DOHH2 (cell line): ENCODE measurements around the gene IFT43.

ENCODE experiments used
- H3F3A ChIP-seq: fragments of 200-600 bp; sonication (generic), shearing (Covaris generic); 2 replicates; pipeline ENCODE4 v1.6.0; 2016; ENCODE audit warnings: antibody characterized with exemption, mild to moderate bottlenecking; ENCODE audit not compliant: control insufficient read depth, insufficient read depth
- H3K27ac ChIP-seq: fragments of 200-600 bp; sonication (generic); 2 replicates; pipeline ENCODE4 v1.5.1; 2014; ENCODE audit warnings: low read depth, mild to moderate bottlenecking, low read length, moderate library complexity
- H3K27me3 ChIP-seq: fragments of 200-600 bp; sonication (generic); 2 replicates; pipeline ENCODE4 v1.6.1; 2014; ENCODE audit warnings: mild to moderate bottlenecking, low read length, mixed read lengths; ENCODE audit not compliant: control insufficient read depth
- H3K36me3 ChIP-seq: fragments of 200-600 bp; sonication (generic); 2 replicates; pipeline ENCODE4 v1.6.1; 2014; ENCODE audit warnings: mild to moderate bottlenecking, low read length, moderate library complexity, mixed read lengths; ENCODE audit not compliant: control insufficient read depth
- H3K4me1 ChIP-seq: fragments of 200-600 bp; sonication (generic); 2 replicates; pipeline ENCODE4 v1.6.1; 2014; ENCODE audit warnings: mild to moderate bottlenecking, low read length, mixed read lengths; ENCODE audit not compliant: control insufficient read depth
- H3K4me2 ChIP-seq: fragments of 200-600 bp; sonication (generic); 2 replicates; pipeline ENCODE4 v1.6.0; 2014; ENCODE audit warnings: mild to moderate bottlenecking, low read length, moderate library complexity
- H3K4me3 ChIP-seq: fragments of 200-600 bp; sonication (generic); 2 replicates; pipeline ENCODE4 v1.5.1; 2014; ENCODE audit warnings: mild to moderate bottlenecking, low read length, mixed read lengths
- H3K79me2 ChIP-seq: fragments of 200-600 bp; sonication (generic); 2 replicates; pipeline ENCODE4 v1.6.1; 2014; ENCODE audit warnings: mild to moderate bottlenecking, low read length, mixed read lengths; ENCODE audit not compliant: control insufficient read depth
- H3K9me2 ChIP-seq: fragments of 200-600 bp; sonication (generic); replicated peaks from 2 replicates; pipeline ENCODE4 v1.6.1; 2014; ENCODE audit warnings: mild to moderate bottlenecking, low read length, mixed read lengths; ENCODE audit not compliant: control insufficient read depth
- H3K9me3 ChIP-seq: fragments of 200-600 bp; sonication (generic); 2 replicates; pipeline ENCODE4 v1.6.1; 2014; ENCODE audit warnings: antibody characterized with exemption, low read length, mixed read lengths; ENCODE audit not compliant: control insufficient read depth, insufficient read depth
- H4K20me1 ChIP-seq: fragments of 200-600 bp; sonication (generic); 2 replicates; pipeline ENCODE4 v1.6.0; 2014; ENCODE audit warnings: low read depth, mild to moderate bottlenecking, antibody characterized with exemption, low read length, moderate library complexity; ENCODE audit not compliant: control insufficient read depth, insufficient read depth
- EZH2phosphoT487 ChIP-seq: fragments of 200-600 bp; sonication (generic); IDR thresholded peaks from 2 replicates; pipeline ENCODE4 v1.6.1; 2017; ENCODE audit warnings: borderline replicate concordance, mild to moderate bottlenecking, antibody characterized with exemption, low read length, moderate library complexity, mixed read lengths
- TF ChIP-seq, protein P1 (sequence below): fragments of 200-600 bp; sonication (generic); IDR thresholded peaks from one replicate; pipeline ENCODE4 v1.5.1; 2014; ENCODE audit warnings: antibody characterized with exemption, mild to moderate bottlenecking, low read depth, low read length; ENCODE audit not compliant: poor library complexity, severe bottlenecking

Gene IFT43

GRCh38 chr14:76080025-76080424 lies 94.5 kb downstream of the IFT43 start:
- TF ChIP-seq, protein P1, sequence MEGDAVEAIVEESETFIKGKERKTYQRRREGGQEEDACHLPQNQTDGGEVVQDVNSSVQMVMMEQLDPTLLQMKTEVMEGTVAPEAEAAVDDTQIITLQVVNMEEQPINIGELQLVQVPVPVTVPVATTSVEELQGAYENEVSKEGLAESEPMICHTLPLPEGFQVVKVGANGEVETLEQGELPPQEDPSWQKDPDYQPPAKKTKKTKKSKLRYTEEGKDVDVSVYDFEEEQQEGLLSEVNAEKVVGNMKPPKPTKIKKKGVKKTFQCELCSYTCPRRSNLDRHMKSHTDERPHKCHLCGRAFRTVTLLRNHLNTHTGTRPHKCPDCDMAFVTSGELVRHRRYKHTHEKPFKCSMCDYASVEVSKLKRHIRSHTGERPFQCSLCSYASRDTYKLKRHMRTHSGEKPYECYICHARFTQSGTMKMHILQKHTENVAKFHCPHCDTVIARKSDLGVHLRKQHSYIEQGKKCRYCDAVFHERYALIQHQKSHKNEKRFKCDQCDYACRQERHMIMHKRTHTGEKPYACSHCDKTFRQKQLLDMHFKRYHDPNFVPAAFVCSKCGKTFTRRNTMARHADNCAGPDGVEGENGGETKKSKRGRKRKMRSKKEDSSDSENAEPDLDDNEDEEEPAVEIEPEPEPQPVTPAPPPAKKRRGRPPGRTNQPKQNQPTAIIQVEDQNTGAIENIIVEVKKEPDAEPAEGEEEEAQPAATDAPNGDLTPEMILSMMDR, result no peak
- TF ChIP-seq EZH2phosphoT487, result no peak
- H3K9me2 ChIP-seq, result no peaks in the 10 kb centered on the region
- no peaks in the 10 kb centered on the region for H3K36me3 ChIP-seq
- no peaks in the 10 kb centered on the region for H4K20me1 ChIP-seq
- no peak overlapping the region for H3K4me2 ChIP-seq
- H3K9me3 ChIP-seq, result no peaks in the 10 kb centered on the region
- H3K79me2 ChIP-seq, result no peaks in the 10 kb centered on the region
- H3F3A ChIP-seq, result no peaks in the 10 kb centered on the region
- no peak overlapping the region for H3K4me3 ChIP-seq
- H3K4me1 ChIP-seq, result no peaks in the 10 kb centered on the region
- H3K27me3 ChIP-seq, result no peaks in the 10 kb centered on the region; the same call in none of the 2 replicates
- H3K27ac ChIP-seq, result no peak overlapping the region

DNA sequence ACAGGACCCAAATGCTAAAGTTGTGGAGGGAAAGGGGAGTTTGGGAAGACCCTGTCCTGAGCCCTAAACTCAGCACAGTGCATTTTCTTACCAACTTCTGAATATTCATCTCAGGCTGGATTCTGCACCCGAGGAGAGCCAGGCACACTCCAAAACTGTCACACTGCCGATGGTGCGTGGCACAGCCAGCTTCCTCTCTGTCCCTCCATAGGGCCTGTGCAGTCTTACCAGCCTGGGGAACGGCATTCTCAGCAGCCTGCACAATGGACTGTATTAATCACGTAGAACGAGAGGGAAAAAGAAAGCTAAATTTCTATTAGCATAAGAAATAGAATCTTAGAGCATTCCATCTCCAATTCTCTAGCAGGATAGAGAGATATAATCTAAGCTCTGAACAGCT lies 94.9 kb downstream of the IFT43 start:
- H3K36me3 ChIP-seq, result no peaks in the 10 kb centered on the region
- no peaks in the 10 kb centered on the region for H4K20me1 ChIP-seq
- no peak overlapping the region for H3K4me2 ChIP-seq
- H3K27me3 ChIP-seq, result no peaks in the 10 kb centered on the region; the same call in none of the 2 replicates
- H3K4me1 ChIP-seq, result no peaks in the 10 kb centered on the region
- no peaks in the 10 kb centered on the region for H3K9me3 ChIP-seq
- H3K4me3 ChIP-seq, result no peak overlapping the region
- H3F3A ChIP-seq, result no peaks in the 10 kb centered on the region
- no peaks in the 10 kb centered on the region for H3K79me2 ChIP-seq
- H3K27ac ChIP-seq, result no peak overlapping the region
- TF ChIP-seq EZH2phosphoT487, result no peak
- TF ChIP-seq, protein P1, result no peak
- H3K9me2 ChIP-seq, result no peaks in the 10 kb centered on the region

DNA sequence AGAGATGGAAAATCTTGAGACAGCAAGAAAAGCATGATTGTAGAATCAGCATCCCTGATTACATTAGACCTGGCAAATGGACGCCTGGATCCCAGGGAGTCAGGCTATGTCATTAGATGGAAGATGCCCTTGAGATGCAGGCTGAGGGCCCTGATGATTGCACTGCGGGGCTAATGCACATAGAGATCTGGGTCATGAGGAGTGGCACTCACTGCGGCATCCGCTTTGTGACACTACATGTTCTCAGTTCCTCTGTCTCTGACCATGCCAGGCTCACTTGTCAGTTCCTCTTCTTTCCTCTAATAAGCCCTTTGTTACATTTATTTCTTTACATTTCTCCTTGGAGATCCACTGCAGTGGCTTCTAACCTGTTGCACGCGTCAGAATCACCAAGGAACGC lies 96.1 kb downstream of the IFT43 start:
- H3K79me2 ChIP-seq, result no peaks in the 10 kb centered on the region
- H3K27me3 ChIP-seq, result no peaks in the 10 kb centered on the region
- H3F3A ChIP-seq, result no peaks in the 10 kb centered on the region
- no peak overlapping the region for H3K4me3 ChIP-seq
- H3K9me3 ChIP-seq, result no peaks in the 10 kb centered on the region
- no peaks in the 10 kb centered on the region for H4K20me1 ChIP-seq
- H3K27ac ChIP-seq, result no peak overlapping the region
- H3K9me2 ChIP-seq, result no peaks in the 10 kb centered on the region
- no peak for TF ChIP-seq EZH2phosphoT487
- TF ChIP-seq, protein P1, result no peak
- H3K36me3 ChIP-seq, result no peaks in the 10 kb centered on the region
- no peaks in the 10 kb centered on the region for H3K4me1 ChIP-seq
- no peak overlapping the region for H3K4me2 ChIP-seq
